Measurements from ENCODE around the gene MRPS5. TPM values are rescaled to one million over a fixed set of nuclear protein-coding genes. Genes with fewer than 3 reads are reported as not detected.

MRPS5 gene
- total RNA-seq, 1 donor from 2014 or later = 75.2 TPM

DNA sequence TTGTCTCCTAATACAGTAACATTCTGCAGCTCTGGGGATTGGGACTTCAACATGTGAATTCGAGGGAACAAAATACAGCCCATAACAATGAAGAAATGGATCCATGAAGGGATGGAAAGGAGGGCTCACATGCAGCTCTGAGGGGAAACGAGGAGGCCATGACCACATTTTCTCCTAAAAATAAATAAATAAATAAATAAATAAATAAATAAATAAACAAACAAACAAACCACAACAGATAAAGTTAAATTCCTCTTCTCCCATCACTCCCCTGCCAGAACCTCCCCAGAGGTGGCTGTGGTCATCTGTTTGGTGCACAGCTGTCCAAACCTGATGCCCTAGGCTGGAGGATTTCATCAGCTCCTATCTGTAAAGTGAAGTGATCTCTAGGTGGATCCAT lies 53.4 kb downstream of the MRPS5 start:
- Histone ChIP-seq H3K9me3 (ENCODE audit: low read depth) (no peaks in the 10 kb centered on the region), H3K4me3 (no peak overlapping the region)
- no peak overlapping the region for H3K27ac Mint-ChIP-seq

DNA sequence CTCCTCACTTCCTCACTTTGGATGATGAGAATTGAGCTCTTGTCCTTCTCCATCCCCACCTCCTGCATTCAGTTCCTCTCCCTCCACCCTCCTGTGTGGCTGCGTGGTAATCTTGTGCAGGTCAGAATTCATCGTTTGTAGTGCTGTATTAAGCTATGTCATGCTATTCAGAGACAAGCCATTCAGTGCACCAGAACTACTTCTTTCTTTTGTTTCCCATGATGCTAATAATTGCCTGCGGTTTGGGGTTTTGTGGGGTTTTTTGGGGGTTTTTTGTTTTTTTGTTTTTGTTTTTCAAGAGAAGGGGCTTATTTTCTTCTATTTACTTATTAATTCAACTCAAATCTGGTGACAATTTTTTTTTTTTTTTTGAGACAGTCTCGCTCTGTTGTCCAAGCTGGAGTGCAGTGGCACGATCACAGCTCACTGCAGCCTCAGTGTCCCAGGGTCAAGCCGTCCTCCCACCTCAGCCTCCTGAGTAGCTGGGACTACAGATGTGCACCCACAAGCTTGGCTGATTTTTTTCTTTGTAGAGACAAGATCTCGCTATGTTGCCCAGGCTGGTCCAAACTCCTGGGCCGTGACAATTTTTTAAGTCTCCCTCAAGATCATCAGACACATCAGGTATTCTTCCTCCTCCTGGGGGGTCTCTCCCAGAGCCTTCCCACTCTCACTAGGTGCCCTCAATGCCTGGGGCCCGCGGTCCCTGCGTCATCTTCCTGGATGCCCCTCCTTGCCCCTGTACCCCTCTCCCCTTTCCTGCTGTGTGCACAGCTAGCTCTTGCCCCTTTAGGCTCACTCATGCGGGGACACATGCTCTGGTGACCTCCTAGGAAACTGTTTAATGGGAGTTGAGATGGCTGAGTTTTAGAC lies 58.3 kb downstream of the MRPS5 start:
- Mint-ChIP-seq H3K4me1 (peaks cover 24% of the 10 kb centered on the region), H3K4me3 (no peak overlapping the region), H3K36me3 (no peaks in the 10 kb centered on the region), H3K27me3 (ENCODE audit: insufficient read depth, low read depth) (peaks cover 18% of the 10 kb centered on the region), H3K27ac (peak overlapping the region; percentile 74), H3K9me3 (no peaks in the 10 kb centered on the region)
- H3K9ac ChIP-seq = no peak overlapping the region
- H3K4me1 ChIP-seq = no peaks in the 10 kb centered on the region
- H2AFZ ChIP-seq (replicated peaks) = no peak overlapping the region
- H3K4me2 ChIP-seq = no peak overlapping the region
- no peak overlapping the region for H3K4me3 ChIP-seq
- H3K27me3 ChIP-seq = no peaks in the 10 kb centered on the region
- H3K9me3 ChIP-seq (ENCODE audit: low read depth) = peaks cover 6% of the 10 kb centered on the region
- H4K20me1 ChIP-seq (ENCODE audit: low read depth) = no peaks in the 10 kb centered on the region
- H3K27ac ChIP-seq = no peak overlapping the region
- no peaks in the 10 kb centered on the region for H3K79me2 ChIP-seq (ENCODE audit: low read depth)
- TF ChIP-seq CTCF (IDR thresholded peaks at IDR 0.05) (no peak), EZH2phosphoT487 (IDR thresholded peaks at IDR 0.05) (no peak), EZH2 (IDR thresholded peaks at IDR 0.05) (no peak)
- no peak for DNase-seq (ENCODE audit: low spot score)
- H3K36me3 ChIP-seq = no peaks in the 10 kb centered on the region
- no peaks in the 10 kb centered on the region for H3F3A ChIP-seq (ENCODE audit: low read depth)

More for the DNA sequence above, 53.4 kb downstream of the MRPS5 start:
- DNase-seq (ENCODE audit: low spot score) = no peak
- TF ChIP-seq EZH2 (IDR thresholded peaks at IDR 0.05) = no peak
- Histone ChIP-seq H3K27me3 (no peaks in the 10 kb centered on the region), H3K4me1 (no peaks in the 10 kb centered on the region), H2AFZ (replicated peaks) (no peak overlapping the region), H3K4me2 (no peak overlapping the region), H3K79me2 (ENCODE audit: low read depth) (no peaks in the 10 kb centered on the region), H3K36me3 (no peaks in the 10 kb centered on the region), H4K20me1 (ENCODE audit: low read depth) (no peaks in the 10 kb centered on the region), H3K9ac (no peak overlapping the region), H3F3A (ENCODE audit: low read depth) (no peaks in the 10 kb centered on the region), H3K27ac (no peak overlapping the region)
- Mint-ChIP-seq H3K9me3 (no peaks in the 10 kb centered on the region), H3K4me1 (peaks cover 9% of the 10 kb centered on the region), H3K4me3 (no peak overlapping the region), H3K36me3 (no peaks in the 10 kb centered on the region), H3K27me3 (ENCODE audit: insufficient read depth, low read depth) (peaks cover 12% of the 10 kb centered on the region)

GRCh38 chr2:95062242-95063085 lies 59.1 kb downstream of the MRPS5 start:
- Mint-ChIP-seq H3K27ac (peak overlapping the region; percentile 86), H3K36me3 (no peaks in the 10 kb centered on the region), H3K4me1 (peaks cover 29% of the 10 kb centered on the region), H3K9me3 (no peaks in the 10 kb centered on the region), H3K27me3 (ENCODE audit: insufficient read depth, low read depth) (peaks cover 18% of the 10 kb centered on the region), H3K4me3 (no peak overlapping the region)
- Histone ChIP-seq H2AFZ (replicated peaks) (no peak overlapping the region), H3K4me2 (no peak overlapping the region), H3K27me3 (no peaks in the 10 kb centered on the region), H3K79me2 (ENCODE audit: low read depth) (no peaks in the 10 kb centered on the region), H3K9me3 (ENCODE audit: low read depth) (peaks cover 6% of the 10 kb centered on the region), H3F3A (ENCODE audit: low read depth) (no peaks in the 10 kb centered on the region), H4K20me1 (ENCODE audit: low read depth) (no peaks in the 10 kb centered on the region), H3K4me1 (no peaks in the 10 kb centered on the region), H3K4me3 (no peak overlapping the region), H3K9ac (no peak overlapping the region), H3K27ac (no peak overlapping the region), H3K36me3 (no peaks in the 10 kb centered on the region)
- no peak for DNase-seq (ENCODE audit: low spot score)
- TF ChIP-seq CTCF (IDR thresholded peaks at IDR 0.05) = no peak
- TF ChIP-seq EZH2 (IDR thresholded peaks at IDR 0.05) = no peak
- TF ChIP-seq EZH2phosphoT487 (IDR thresholded peaks at IDR 0.05) = no peak
